Choroid plexus epithelial cell (primary cell): ENCODE data around the gene SEMA4C.
A peak's percentile ranks its signal among the peaks of the same experiment; 100 is the strongest.

Experiments
- DNase-seq: peaks from one replicate; pipeline ENCODE4 v3.0.0-alpha.2; 2010; ENCODE audit warnings: low read depth
- H3K4me3 ChIP-seq: 2 replicates; pipeline ENCODE4 v1.5.1; 2011; ENCODE audit warnings: low read depth, mild to moderate bottlenecking, control low read depth, low read length, moderate library complexity
- TF ChIP-seq, protein P1 (sequence below): conservative IDR thresholded peaks from 2 replicates; pipeline ENCODE4 v1.5.1; 2011; ENCODE audit warnings: low read depth, mild to moderate bottlenecking, control low read depth, inconsistent platforms, low read length, moderate library complexity

The SEMA4C gene

DNA sequence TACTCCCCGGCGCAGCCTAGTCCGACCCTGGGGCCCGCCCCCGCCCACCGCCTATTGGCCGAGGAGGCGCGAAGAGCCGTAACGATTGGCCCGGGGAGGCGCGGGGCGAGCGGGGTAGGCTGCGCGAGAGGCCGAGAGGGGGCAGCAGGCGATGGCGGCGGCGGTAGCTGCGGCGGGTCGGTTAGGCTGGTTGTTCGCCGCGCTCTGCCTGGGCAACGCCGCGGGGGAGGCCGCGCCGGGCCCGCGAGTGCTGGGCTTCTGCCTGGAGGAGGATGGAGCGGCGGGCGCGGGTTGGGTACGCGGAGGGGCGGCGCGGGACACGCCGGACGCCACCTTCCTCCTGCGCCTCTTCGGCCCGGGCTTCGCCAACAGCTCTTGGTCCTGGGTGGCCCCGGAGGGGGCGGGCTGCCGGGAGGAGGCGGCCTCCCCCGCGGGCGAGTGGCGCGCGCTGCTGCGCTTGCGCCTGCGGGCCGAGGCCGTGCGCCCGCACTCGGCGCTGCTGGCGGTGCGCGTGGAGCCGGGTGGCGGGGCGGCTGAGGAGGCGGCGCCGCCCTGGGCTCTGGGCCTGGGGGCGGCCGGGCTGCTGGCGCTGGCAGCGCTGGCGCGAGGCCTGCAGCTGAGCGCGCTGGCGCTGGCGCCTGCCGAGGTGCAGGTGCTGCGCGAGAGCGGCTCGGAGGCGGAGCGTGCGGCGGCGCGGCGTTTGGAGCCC is 53.6 kb downstream of the SEMA4C start, which contains the start of gene CNNM3:
Gene CNNM3, plus strand, starts transcription at position 142 of the 709 bp plus-strand sequence. Its CDS starts 10 bp downstream, at position 152.
- DNase-seq: peak; percentile 94
- TF ChIP-seq, protein P1, sequence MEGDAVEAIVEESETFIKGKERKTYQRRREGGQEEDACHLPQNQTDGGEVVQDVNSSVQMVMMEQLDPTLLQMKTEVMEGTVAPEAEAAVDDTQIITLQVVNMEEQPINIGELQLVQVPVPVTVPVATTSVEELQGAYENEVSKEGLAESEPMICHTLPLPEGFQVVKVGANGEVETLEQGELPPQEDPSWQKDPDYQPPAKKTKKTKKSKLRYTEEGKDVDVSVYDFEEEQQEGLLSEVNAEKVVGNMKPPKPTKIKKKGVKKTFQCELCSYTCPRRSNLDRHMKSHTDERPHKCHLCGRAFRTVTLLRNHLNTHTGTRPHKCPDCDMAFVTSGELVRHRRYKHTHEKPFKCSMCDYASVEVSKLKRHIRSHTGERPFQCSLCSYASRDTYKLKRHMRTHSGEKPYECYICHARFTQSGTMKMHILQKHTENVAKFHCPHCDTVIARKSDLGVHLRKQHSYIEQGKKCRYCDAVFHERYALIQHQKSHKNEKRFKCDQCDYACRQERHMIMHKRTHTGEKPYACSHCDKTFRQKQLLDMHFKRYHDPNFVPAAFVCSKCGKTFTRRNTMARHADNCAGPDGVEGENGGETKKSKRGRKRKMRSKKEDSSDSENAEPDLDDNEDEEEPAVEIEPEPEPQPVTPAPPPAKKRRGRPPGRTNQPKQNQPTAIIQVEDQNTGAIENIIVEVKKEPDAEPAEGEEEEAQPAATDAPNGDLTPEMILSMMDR: peak; percentile 49
- peak within 1 kb of the TSS; percentile 70 for H3K4me3 ChIP-seq

DNA sequence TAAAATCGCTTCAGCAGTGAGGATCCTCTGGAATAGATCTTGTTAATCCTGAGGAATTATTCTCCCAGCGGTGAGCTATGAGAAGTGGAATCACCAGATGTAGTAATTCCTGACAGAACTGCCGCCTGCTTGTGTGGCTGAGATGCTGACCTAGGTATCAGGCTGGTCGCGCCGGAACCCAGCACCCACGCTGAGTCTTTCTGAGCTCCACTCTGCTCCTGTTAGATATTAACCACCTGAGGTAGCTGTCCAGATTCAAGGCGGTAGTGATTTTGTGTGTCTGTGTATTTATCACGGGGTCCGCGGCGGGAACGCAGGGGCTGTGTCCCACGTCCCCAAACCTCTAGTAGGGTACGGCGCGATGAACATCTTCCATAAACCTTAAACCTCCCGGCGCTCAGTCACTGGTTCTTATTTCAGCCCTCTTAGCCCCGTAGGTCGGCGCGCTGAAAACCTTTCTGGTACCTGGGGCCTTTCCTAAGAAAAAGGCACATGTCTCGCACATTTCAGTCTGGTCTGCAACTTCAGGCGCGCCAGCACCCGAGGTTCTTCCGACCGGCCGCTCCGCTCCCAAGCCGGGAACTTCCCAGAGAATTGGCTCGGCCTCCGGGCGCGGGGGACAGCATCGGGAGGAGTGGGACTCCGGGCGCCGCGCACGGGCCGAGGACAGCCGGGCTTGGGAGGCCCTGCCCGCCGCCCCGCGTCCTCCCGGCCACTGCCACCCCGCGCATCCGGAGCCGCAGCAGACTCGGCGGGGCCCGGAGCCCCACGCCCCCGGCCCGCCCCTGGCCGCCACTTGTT is 54.4 kb downstream of the SEMA4C start:
- TF ChIP-seq, protein P1: peak; percentile 3
- H3K4me3 ChIP-seq: peak overlapping the region; percentile 70
- peak; percentile 63 for DNase-seq

- H3K4me3 ChIP-seq: no peak overlapping the region
- TF ChIP-seq, protein P1: no peak
- DNase-seq: no peak
Observed at GRCh38 chr2:96813656-96814055, 56.2 kb downstream of the SEMA4C start.

- H3K4me3 ChIP-seq: no peak overlapping the region
- peak; percentile 21 for DNase-seq
- TF ChIP-seq, protein P1: no peak
Observed at GRCh38 chr2:96811917-96812316, 58.0 kb downstream of the SEMA4C start.

DNA sequence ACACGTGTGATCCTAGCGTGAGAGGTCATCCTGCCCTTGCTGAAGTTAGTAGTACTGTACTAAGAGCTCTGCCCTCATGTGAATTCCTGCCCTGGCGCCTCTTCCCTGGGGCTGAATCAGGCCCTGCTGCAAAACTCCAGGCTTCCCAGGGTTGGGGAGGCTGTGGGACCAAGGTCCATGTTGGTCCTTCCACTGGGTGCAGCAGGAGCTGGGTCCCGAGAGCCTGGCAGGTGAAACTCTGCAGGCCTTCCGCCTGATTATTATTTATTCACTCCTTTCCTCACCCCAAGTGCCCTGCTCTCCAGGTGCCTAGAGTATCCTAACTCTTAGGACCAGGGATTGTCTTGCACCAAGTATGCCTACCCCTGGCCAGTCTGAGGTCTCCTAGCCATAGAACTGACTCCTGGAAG is 59.1 kb downstream of the SEMA4C start:
- no peak for DNase-seq
- H3K4me3 ChIP-seq: no peak overlapping the region
- TF ChIP-seq, protein P1: no peak

DNA sequence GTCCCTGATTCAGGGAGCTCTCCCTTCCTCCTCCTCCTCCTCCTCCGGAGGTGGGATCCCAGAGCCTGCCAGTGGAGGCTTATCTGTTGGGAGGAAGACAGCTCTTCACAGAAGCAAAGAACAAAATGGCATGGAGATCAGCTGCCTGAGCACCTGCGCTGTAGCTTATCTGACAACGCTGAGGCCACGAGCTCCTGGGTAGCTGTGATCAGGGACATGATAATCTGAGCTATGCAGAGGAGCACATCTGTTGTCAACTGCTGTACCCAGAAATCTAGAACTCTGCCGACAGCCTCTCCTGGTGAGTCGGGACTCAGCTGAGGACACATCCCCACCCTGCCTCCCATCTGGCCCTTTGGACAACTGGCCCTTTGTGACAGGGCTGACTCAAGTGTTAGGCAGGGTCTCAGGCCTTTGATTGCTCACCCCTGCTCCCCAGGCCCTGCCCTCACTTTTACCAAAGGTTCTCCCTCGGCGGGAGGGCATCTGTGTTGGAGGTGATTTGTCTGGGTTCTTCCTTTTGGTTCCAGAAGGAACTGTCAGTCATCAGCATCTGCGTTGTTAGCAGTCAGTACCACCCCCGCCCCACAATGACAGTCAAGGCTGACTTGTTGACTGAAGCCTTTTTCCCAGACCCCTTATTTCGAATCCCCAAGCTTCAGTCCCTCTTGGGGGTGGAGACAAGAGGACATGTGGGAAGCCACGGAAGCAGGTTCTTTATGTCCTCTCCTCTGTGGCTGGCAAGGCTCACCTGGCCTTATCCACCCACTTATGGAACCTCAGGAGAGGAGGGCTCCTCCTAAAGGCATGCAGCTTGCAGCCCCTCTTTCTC is 59.7 kb downstream of the SEMA4C start:
- TF ChIP-seq, protein P1: no peak
- no peak overlapping the region for H3K4me3 ChIP-seq
- DNase-seq: no peak
